ENCODE results near the gene KAZN.

GRCh38 chr1:14877224-14877623 lies 278.7 kb downstream of the KAZN start:
- TF ChIP-seq CTCF (conservative IDR thresholded peaks at IDR 0.05) (no peak), EZH2 (IDR thresholded peaks at IDR 0.05; ENCODE audit: low read depth) (no peak)
